Endothelial cell of umbilical vein (primary cell): ENCODE results near the gene LCN12. TPM values are rescaled to one million over a fixed set of nuclear protein-coding genes. Genes with fewer than 3 reads are reported as not detected.

Experiments used
- BruUV-seq: library from RNA; stranded (reverse); fragments of 400-500 nt; replicated peaks from 2 replicates; lab custom pipeline; 2021; lab: Mats Ljungman, UMichigan
- CTCF ChIA-PET: fragments of 300-600, 350-600 bp; sonication (Branson Sonifier 250); formaldehyde crosslinking; loops from one replicate; lab custom pipeline; 2021; ENCODE audit warnings: antibody characterized with exemption, inconsistent platforms; lab: Charles Lee
- POLR2A ChIA-PET: fragments of 300-600, 350-600 bp; sonication (Branson Sonifier 250); formaldehyde crosslinking; loops from one replicate; lab custom pipeline; 2021; ENCODE audit warnings: antibody characterized with exemption, inconsistent platforms; lab: Charles Lee
- DNase-seq: peaks from one replicate; pipeline ENCODE4 v3.0.0-alpha.2; 2011; ENCODE audit warnings: low read depth, low spot score
- FAIRE-seq: peaks from 2 replicates; lab custom pipeline; 2011; peaks lifted over from hg19 to GRCh38; lab: Jason Lieb, UNC
- H2AFZ ChIP-seq: 2 replicates; pipeline ENCODE4 v1.6.0; 2012; ENCODE audit warnings: low read depth, low read length, control low read depth, inconsistent platforms
- H3K27ac ChIP-seq: 2 replicates; pipeline ENCODE4 v1.5.1; 2011; ENCODE audit warnings: low read depth, mild to moderate bottlenecking, control low read depth, low read length, moderate library complexity; ENCODE audit not compliant: insufficient read depth
- H3K27me3 ChIP-seq, 2 experiments: 2 replicates each; pipeline versions ENCODE4 v1.6.0 to v1.6.1; 2011; ENCODE audit warnings: low read length in 2 of 2, mixed read lengths in 1 of 2; ENCODE audit not compliant: control insufficient read depth in 2 of 2, insufficient read depth in 2 of 2
- H3K36me3 ChIP-seq, 2 experiments: 2 replicates in 1 of 2; 3 replicates in 1 of 2; pipeline ENCODE4 v1.5.1; 2011; ENCODE audit warnings: low read length in 2 of 2, mild to moderate bottlenecking in 1 of 2, moderate library complexity in 1 of 2; ENCODE audit not compliant: control insufficient read depth in 2 of 2, insufficient read depth in 2 of 2; ENCODE audit errors: extremely low read depth in 1 of 2
- H3K4me1 ChIP-seq: 3 replicates; pipeline ENCODE4 v1.5.1; 2011; ENCODE audit warnings: mild to moderate bottlenecking, low read length; ENCODE audit not compliant: control insufficient read depth, insufficient read depth; ENCODE audit errors: extremely low read depth
- H3K4me2 ChIP-seq: 2 replicates; pipeline ENCODE4 v1.6.1; 2011; ENCODE audit warnings: low read length, control low read depth, mixed read lengths; ENCODE audit not compliant: insufficient read depth
- H3K4me3 ChIP-seq, 3 experiments: fragments of 200-600 bp in 1 of 3; sonication (generic), shearing (Covaris generic) in 1 of 3; replicated peaks in 1 of 3; 2 replicates each; pipeline ENCODE4 v1.5.1; 2011 to 2016; ENCODE audit warnings: control low read depth in 3 of 3, low read length in 3 of 3, mild to moderate bottlenecking in 2 of 3, inconsistent platforms in 1 of 3, low read depth in 1 of 3, moderate library complexity in 1 of 3; ENCODE audit not compliant: insufficient read depth in 1 of 3
- H3K79me2 ChIP-seq: 2 replicates; pipeline ENCODE4 v1.6.0; 2012; ENCODE audit warnings: low read length, inconsistent platforms; ENCODE audit not compliant: control insufficient read depth, insufficient read depth
- H3K9ac ChIP-seq: replicated peaks from 2 replicates; pipeline ENCODE3; 2011; ENCODE audit warnings: low read length, control low read depth; ENCODE audit not compliant: insufficient read depth; ENCODE audit errors: extremely low read depth
- H3K9me1 ChIP-seq: replicated peaks from 3 replicates; pipeline ENCODE4 v1.6.0; 2011; ENCODE audit warnings: mild to moderate bottlenecking, low read length; ENCODE audit not compliant: control insufficient read depth, insufficient read depth; ENCODE audit errors: extremely low read depth
- H3K9me3 ChIP-seq: replicated peaks from 2 replicates; pipeline ENCODE4 v1.5.1; 2012; ENCODE audit warnings: low read length, inconsistent platforms; ENCODE audit not compliant: control insufficient read depth, insufficient read depth
- H4K20me1 ChIP-seq: replicated peaks from 2 replicates; pipeline ENCODE3; 2011; ENCODE audit warnings: mild to moderate bottlenecking, low read length; ENCODE audit not compliant: control insufficient read depth, insufficient read depth; ENCODE audit errors: extremely low read depth
- JUN ChIP-seq: IDR thresholded peaks from 2 replicates; pipeline ENCODE4 v1.6.1; 2011; ENCODE audit warnings: borderline replicate concordance, low read depth; ENCODE audit not compliant: insufficient read length, insufficient read depth
- dilution Hi-C: fragments of 300-500 bp; cut with MboI; formaldehyde crosslinking; loops from one replicate; pipeline ENCODE4 v1.15.0; 2019; ENCODE audit warnings: low sequenced_read_pairs; ENCODE audit not compliant: extremely low pct_ligation_motif_present
- intact Hi-C: fragments of 100-400 bp; cut with micrococcal nuclease; formaldehyde crosslinking; loops from one replicate; pipeline ENCODE4 v1.10.0; 2022
- polyA plus RNA-seq, 4 experiments: library from polyadenylated mRNA; depleted of rRNA in 3 of 4; stranded (reverse) in 3 of 4; unstranded in 1 of 4; fragments of >200 nt; gene quantifications; 2 replicates each; pipeline versions ENCODE4 v1.2.1 to v1.2.3, GENCODE V29; 2011 to 2012; ENCODE audit warnings: missing spikeins in 1 of 4
- total RNA-seq: library from RNA; stranded (reverse); gene quantifications from 2 replicates; pipeline ENCODE4 v1.2.3, GENCODE V29; 2021
- TF ChIP-seq, protein P1 (sequence below), 2 donors: IDR thresholded peaks; 1 replicate in 1 of 2; 2 replicates in 1 of 2; pipeline ENCODE4 v1.5.1; 2011; ENCODE audit warnings: low read length in 2 of 2, mild to moderate bottlenecking in 2 of 2, moderate library complexity in 2 of 2, control low read depth in 1 of 2, inconsistent platforms in 1 of 2, low read depth in 1 of 2; ENCODE audit not compliant: insufficient read depth in 1 of 2; ENCODE audit errors: extremely low read depth in 1 of 2
- TF ChIP-seq, protein P2 (sequence below): IDR thresholded peaks from 2 replicates; pipeline ENCODE4 v1.6.1; 2011; ENCODE audit not compliant: insufficient read depth, insufficient read length

Gene LCN12
- total and polyA plus RNA-seq, 2 donors (not counting 3 experiments of a cell fraction or from before 2014, with no cell fraction given): 0.35 to 0.52 TPM

DNA sequence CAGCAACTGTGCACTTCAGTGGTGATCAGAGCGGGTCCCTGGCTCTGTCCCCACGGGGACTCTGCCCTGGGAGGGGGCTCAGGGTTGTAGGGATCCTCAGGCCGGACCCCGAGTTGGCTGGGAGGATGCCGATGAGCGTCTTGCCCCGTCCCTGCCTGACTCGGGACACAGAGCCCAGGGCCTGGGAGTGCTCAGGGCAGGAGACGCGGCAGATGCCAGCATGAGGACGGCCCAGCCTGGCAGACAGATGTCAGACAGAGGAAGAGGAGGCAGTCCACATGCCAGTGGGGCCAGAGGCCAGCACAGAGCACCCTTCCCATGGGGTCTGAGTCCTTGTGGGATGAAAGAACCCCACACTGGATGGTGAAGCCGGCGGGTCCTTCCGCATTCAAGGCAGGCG lies 11.3 kb downstream of the LCN12 start:
- POLR2A ChIA-PET: no interaction called here
- dilution Hi-C loops: no loop called here

DNA sequence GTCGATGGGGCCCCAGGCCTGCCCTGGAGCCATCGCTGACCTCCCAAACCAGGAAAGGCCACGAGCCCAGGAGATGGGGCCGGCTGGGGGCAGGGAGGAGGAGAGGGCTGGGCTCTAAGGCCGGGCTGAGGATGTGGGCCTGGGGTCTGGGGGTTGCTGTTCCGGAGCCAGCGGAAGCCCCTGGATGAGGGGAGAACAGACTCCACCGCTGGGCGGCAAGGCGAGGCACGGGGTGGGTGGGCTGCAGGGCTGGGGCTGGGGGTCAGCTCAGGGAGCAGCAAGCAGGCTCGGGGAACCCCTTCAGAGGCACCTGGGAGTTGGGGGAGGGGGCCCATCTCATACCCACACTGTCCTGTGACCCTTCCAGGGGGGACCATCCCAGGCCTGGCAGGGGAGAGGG lies 11.7 kb downstream of the LCN12 start:
- Histone ChIP-seq H3K4me3 (no peak overlapping the region), H3K4me2 (no peak overlapping the region), H2AFZ (no peak overlapping the region), H3K9ac (no peak overlapping the region), H4K20me1 (no peaks in the 10 kb centered on the region), H3K9me3 (no peaks in the 10 kb centered on the region), H3K4me1 (no peaks in the 10 kb centered on the region), H3K79me2 (no peaks in the 10 kb centered on the region), H3K27ac (no peak overlapping the region), H3K36me3 (no peaks in the 10 kb centered on the region), H3K27me3 (no peaks in the 10 kb centered on the region), H3K9me1 (no peaks in the 10 kb centered on the region)
- BruUV-seq: no TSS peak
- dilution Hi-C loops (no loop called here), intact Hi-C loops (no loop called here)
- TF ChIP-seq JUN: no peak
- TF ChIP-seq, protein P1, sequence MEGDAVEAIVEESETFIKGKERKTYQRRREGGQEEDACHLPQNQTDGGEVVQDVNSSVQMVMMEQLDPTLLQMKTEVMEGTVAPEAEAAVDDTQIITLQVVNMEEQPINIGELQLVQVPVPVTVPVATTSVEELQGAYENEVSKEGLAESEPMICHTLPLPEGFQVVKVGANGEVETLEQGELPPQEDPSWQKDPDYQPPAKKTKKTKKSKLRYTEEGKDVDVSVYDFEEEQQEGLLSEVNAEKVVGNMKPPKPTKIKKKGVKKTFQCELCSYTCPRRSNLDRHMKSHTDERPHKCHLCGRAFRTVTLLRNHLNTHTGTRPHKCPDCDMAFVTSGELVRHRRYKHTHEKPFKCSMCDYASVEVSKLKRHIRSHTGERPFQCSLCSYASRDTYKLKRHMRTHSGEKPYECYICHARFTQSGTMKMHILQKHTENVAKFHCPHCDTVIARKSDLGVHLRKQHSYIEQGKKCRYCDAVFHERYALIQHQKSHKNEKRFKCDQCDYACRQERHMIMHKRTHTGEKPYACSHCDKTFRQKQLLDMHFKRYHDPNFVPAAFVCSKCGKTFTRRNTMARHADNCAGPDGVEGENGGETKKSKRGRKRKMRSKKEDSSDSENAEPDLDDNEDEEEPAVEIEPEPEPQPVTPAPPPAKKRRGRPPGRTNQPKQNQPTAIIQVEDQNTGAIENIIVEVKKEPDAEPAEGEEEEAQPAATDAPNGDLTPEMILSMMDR (IDR thresholded peaks at IDR 0.05; ENCODE audit: extremely low read depth in 1 of 2, insufficient read depth in 1 of 2, low read depth in 1 of 2, low read length in 2 of 2): no peak
- ChIA-PET POLR2A (no interaction called here), CTCF (interaction anchor here (1.3 to 1.4 kb wide), 2 partner anchors 12 to 16 kb away, joined by 4 to 6 read pairs; no protein-coding TSS in a partner anchor)
- FAIRE-seq: no peak
- no peak for DNase-seq

More for the DNA sequence above, 11.3 kb downstream of the LCN12 start:
- Histone ChIP-seq H2AFZ (no peak overlapping the region), H3K27me3 (no peaks in the 10 kb centered on the region), H3K36me3 (no peaks in the 10 kb centered on the region), H3K9me3 (no peaks in the 10 kb centered on the region), H3K9ac (no peak overlapping the region), H4K20me1 (no peaks in the 10 kb centered on the region), H3K4me1 (no peaks in the 10 kb centered on the region), H3K27ac (no peak overlapping the region), H3K4me2 (no peak overlapping the region), H3K9me1 (no peaks in the 10 kb centered on the region), H3K79me2 (no peaks in the 10 kb centered on the region), H3K4me3 (no peak overlapping the region)
- intact Hi-C loops: no loop called here
- FAIRE-seq (no peak), DNase-seq (no peak)
- TF ChIP-seq, protein P1 (IDR thresholded peaks at IDR 0.05; ENCODE audit: extremely low read depth in 1 of 2, insufficient read depth in 1 of 2, low read depth in 1 of 2, low read length in 2 of 2): no peak
- TF ChIP-seq, protein P2, sequence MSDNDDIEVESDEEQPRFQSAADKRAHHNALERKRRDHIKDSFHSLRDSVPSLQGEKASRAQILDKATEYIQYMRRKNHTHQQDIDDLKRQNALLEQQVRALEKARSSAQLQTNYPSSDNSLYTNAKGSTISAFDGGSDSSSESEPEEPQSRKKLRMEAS: no peak
- TF ChIP-seq JUN: no peak
- no TSS peak for BruUV-seq
- CTCF ChIA-PET: interaction anchor here (1.3 kb wide), 1 partner anchor 15 kb away, joined by 4 read pairs; no protein-coding TSS in a partner anchor
